H7 (cell line): ENCODE results near the gene GJE1. TPM values are rescaled to one million over a fixed set of nuclear protein-coding genes. Genes with fewer than 3 reads are reported as not detected.
"Not testable (repeated sequence)": the region's sequence is repeated elsewhere in the genome, so short reads cannot be mapped to it uniquely, and the experiment has no call there.

Experiments used
- DNase-seq: peaks from one replicate; pipeline ENCODE4 v3.0.0; 2012
- H3K27me3 ChIP-seq: 2 replicates; pipeline ENCODE4 v1.6.0; 2011; ENCODE audit warnings: mild to moderate bottlenecking, low read length; ENCODE audit not compliant: control insufficient read depth, insufficient read depth
- H3K36me3 ChIP-seq: replicated peaks from 2 replicates; pipeline ENCODE4 v1.5.1; 2011; ENCODE audit warnings: low read length; ENCODE audit not compliant: control insufficient read depth, insufficient read depth
- H3K4me3 ChIP-seq: 2 replicates; pipeline ENCODE4 v1.5.1; 2011; ENCODE audit warnings: low read depth, mild to moderate bottlenecking, control low read depth, low read length, moderate library complexity; ENCODE audit not compliant: insufficient read depth
- total RNA-seq: library from RNA; depleted of rRNA; stranded (reverse); fragments of >200 nt; shearing (Covaris generic); gene quantifications from 2 replicates; pipeline ENCODE4 v1.2.3, GENCODE V29; 2014

Gene GJE1
- total RNA-seq, 1 experiment from 2014 or later: not detected

- DNase-seq: no peak
- Histone ChIP-seq H3K36me3 (no peaks in the 10 kb centered on the region), H3K27me3 (no peaks in the 10 kb centered on the region)
These were observed 20.0 kb downstream of the GJE1 start for GRCh38 chr6:142152746-142153145.

GRCh38 chr6:142153196-142153595 lies 20.5 kb downstream of the GJE1 start:
- no peak for DNase-seq
- H3K36me3 ChIP-seq: no peaks in the 10 kb centered on the region
- H3K27me3 ChIP-seq: no peaks in the 10 kb centered on the region
- H3K4me3 ChIP-seq: no peak overlapping the region

More at GRCh38 chr6:142152746-142153145, 20.0 kb downstream of the GJE1 start:
- H3K4me3 ChIP-seq: no peak overlapping the region

GRCh38 chr6:142154336-142154735 lies 21.6 kb downstream of the GJE1 start:
- Histone ChIP-seq H3K27me3 (no peaks in the 10 kb centered on the region), H3K36me3 (no peaks in the 10 kb centered on the region), H3K4me3 (no peak overlapping the region)
- DNase-seq: no peak

- Histone ChIP-seq H3K36me3 (no peaks in the 10 kb centered on the region), H3K4me3 (no peak overlapping the region), H3K27me3 (no peaks in the 10 kb centered on the region)
- no peak for DNase-seq
These were observed 22.4 kb downstream of the GJE1 start for GRCh38 chr6:142155091-142155490.

GRCh38 chr6:142155895-142156757 lies 23.4 kb downstream of the GJE1 start:
- DNase-seq: peak; percentile 5
- Histone ChIP-seq H3K4me3 (no peak overlapping the region), H3K27me3 (no peaks in the 10 kb centered on the region), H3K36me3 (no peaks in the 10 kb centered on the region)

GRCh38 chr6:142156758-142157068 lies 24.0 kb downstream of the GJE1 start:
- DNase-seq, H3K27me3 ChIP-seq, H3K36me3 ChIP-seq, H3K4me3 ChIP-seq: not testable (repeated sequence)

- Histone ChIP-seq H3K27me3 (no peaks in the 10 kb centered on the region), H3K36me3 (peaks cover 3% of the 10 kb centered on the region), H3K4me3 (no peak overlapping the region)
- DNase-seq: no peak
These were observed 30.1 kb downstream of the GJE1 start for GRCh38 chr6:142162780-142163179.

GRCh38 chr6:142165227-142165626 lies 32.5 kb downstream of the GJE1 start:
- no peak for DNase-seq
- Histone ChIP-seq H3K27me3 (no peaks in the 10 kb centered on the region), H3K36me3 (peaks cover 3% of the 10 kb centered on the region), H3K4me3 (no peak overlapping the region)

GRCh38 chr6:142167071-142167470 lies 34.3 kb downstream of the GJE1 start:
- peaks cover 3% of the 10 kb centered on the region for H3K36me3 ChIP-seq
- no peak for DNase-seq
- H3K27me3 ChIP-seq: no peaks in the 10 kb centered on the region
- no peak overlapping the region for H3K4me3 ChIP-seq

GRCh38 chr6:142167486-142167885 lies 34.8 kb downstream of the GJE1 start:
- H3K4me3 ChIP-seq: no peak overlapping the region
- H3K27me3 ChIP-seq: no peaks in the 10 kb centered on the region
- peaks cover 3% of the 10 kb centered on the region for H3K36me3 ChIP-seq
- no peak for DNase-seq

- peaks cover 3% of the 10 kb centered on the region for H3K36me3 ChIP-seq
- no peak overlapping the region for H3K4me3 ChIP-seq
- H3K27me3 ChIP-seq: no peaks in the 10 kb centered on the region
- DNase-seq: no peak
These were observed 38.6 kb downstream of the GJE1 start for GRCh38 chr6:142171351-142171750.

- Histone ChIP-seq H3K4me3 (no peak overlapping the region), H3K36me3 (no peaks in the 10 kb centered on the region; the same call in none of the 2 replicates), H3K27me3 (no peaks in the 10 kb centered on the region)
- DNase-seq: no peak
These were observed 40.0 kb downstream of the GJE1 start for GRCh38 chr6:142172758-142173157.

GRCh38 chr6:142173980-142174379 lies 41.3 kb downstream of the GJE1 start:
- no peaks in the 10 kb centered on the region for H3K27me3 ChIP-seq
- H3K36me3 ChIP-seq: no peaks in the 10 kb centered on the region; the same call in none of the 2 replicates
- DNase-seq: no peak
- H3K4me3 ChIP-seq: no peak overlapping the region

GRCh38 chr6:142174703-142175102 lies 42.0 kb downstream of the GJE1 start:
- Histone ChIP-seq H3K36me3 (no peaks in the 10 kb centered on the region; the same call in none of the 2 replicates), H3K27me3 (no peaks in the 10 kb centered on the region), H3K4me3 (no peak overlapping the region)
- DNase-seq: no peak

- Histone ChIP-seq H3K27me3 (no peaks in the 10 kb centered on the region), H3K36me3 (no peaks in the 10 kb centered on the region; the same call in 1 of the 2 replicates), H3K4me3 (no peak overlapping the region)
- no peak for DNase-seq
These were observed 45.4 kb downstream of the GJE1 start for GRCh38 chr6:142178129-142178528.
